OCI-M1 (cell line): ENCODE results near the gene FKBP2.

Source experiments
- DNase-seq: peaks from one replicate; lab custom pipeline; 2025; lab: John Stamatoyannopoulos, UW

The FKBP2 gene

GRCh38 chr11:64219755-64220154 lies 21.1 kb upstream of the FKBP2 start:
- no peak for DNase-seq

GRCh38 chr11:64220271-64220670 lies 20.6 kb upstream of the FKBP2 start:
- no peak for DNase-seq

- no peak for DNase-seq
Measured at GRCh38 chr11:64220798-64221197, 20.1 kb upstream of the FKBP2 start.

- DNase-seq: no peak
Measured at GRCh38 chr11:64222651-64223000, 18.3 kb upstream of the FKBP2 start.

- no peak for DNase-seq
Measured at GRCh38 chr11:64223001-64223651, 17.8 kb upstream of the FKBP2 start.

GRCh38 chr11:64224151-64224890 lies 16.6 kb upstream of the FKBP2 start:
- no peak for DNase-seq

GRCh38 chr11:64224891-64225607 lies 15.8 kb upstream of the FKBP2 start:
- no peak for DNase-seq

- peak; percentile 93 for DNase-seq
Measured at GRCh38 chr11:64225608-64226506, 15.0 kb upstream of the FKBP2 start, which contains the start of the genes NUDT22 and TRPT1. TSS of gene NUDT22 (plus strand) at chr11:64226274. CDS start at chr11:64226653, 379 bp downstream. TSS of gene TRPT1 (minus strand) at chr11:64226186. CDS start at chr11:64225860, 326 bp downstream.

- peak; percentile 61 for DNase-seq
Measured at GRCh38 chr11:64226507-64227051, 14.3 kb upstream of the FKBP2 start.

- no peak for DNase-seq
Measured at GRCh38 chr11:64227405-64227956, 13.4 kb upstream of the FKBP2 start.

- no peak for DNase-seq
Measured at GRCh38 chr11:64229090-64229743, 11.7 kb upstream of the FKBP2 start.

GRCh38 chr11:64229744-64230170 lies 11.1 kb upstream of the FKBP2 start:
- no peak for DNase-seq

- DNase-seq: peak; percentile 97
Measured at GRCh38 chr11:64230171-64230984, 10.5 kb upstream of the FKBP2 start, which contains the start of gene DNAJC4. TSS of gene DNAJC4 (plus strand) at chr11:64230548. CDS start at chr11:64230855, 307 bp downstream.

- DNase-seq: peak; percentile 70
Measured at GRCh38 chr11:64230985-64231365, 9.9 kb upstream of the FKBP2 start.

GRCh38 chr11:64231546-64231945 lies 9.3 kb upstream of the FKBP2 start:
- no peak for DNase-seq

- no peak for DNase-seq
Measured at GRCh38 chr11:64232182-64232966, 8.5 kb upstream of the FKBP2 start.

GRCh38 chr11:64232967-64233315 lies 8.0 kb upstream of the FKBP2 start:
- DNase-seq: no peak

- peak; percentile 56 for DNase-seq
Measured at GRCh38 chr11:64233913-64234586, 6.8 kb upstream of the FKBP2 start, which contains the start of gene VEGFB. TSS of gene VEGFB (plus strand) at chr11:64234584. CDS start at chr11:64234834, 250 bp downstream.
